Astrocyte (in vitro differentiated cells and primary cell): Measurements from ENCODE around the gene ISG15. TPM values are rescaled to one million over a fixed set of nuclear protein-coding genes. Genes with fewer than 3 reads are reported as not detected.

Source experiments
- DNase-seq: peaks from one replicate; pipeline ENCODE4 v3.0.0-alpha.2; 2010; ENCODE audit warnings: low read depth
- FAIRE-seq: peaks from 2 replicates; lab custom pipeline; 2011; peaks lifted over from hg19 to GRCh38; lab: Jason Lieb, UNC
- H2AFZ ChIP-seq: 2 replicates; pipeline ENCODE4 v1.6.0; 2012; ENCODE audit warnings: low read depth, low read length, inconsistent platforms
- H3K27ac ChIP-seq: 2 replicates; pipeline ENCODE4 v1.5.1; 2011; ENCODE audit warnings: low read depth, low read length, inconsistent platforms
- H3K27me3 ChIP-seq: 2 replicates; pipeline ENCODE4 v1.6.0; 2011; ENCODE audit warnings: low read length, inconsistent platforms; ENCODE audit not compliant: insufficient read depth
- H3K36me3 ChIP-seq: 2 replicates; pipeline ENCODE4 v1.5.1; 2011; ENCODE audit warnings: low read length, inconsistent platforms; ENCODE audit not compliant: insufficient read depth
- H3K4me1 ChIP-seq: 2 replicates; pipeline ENCODE4 v1.5.1; 2011; ENCODE audit warnings: low read length, inconsistent platforms; ENCODE audit not compliant: insufficient read depth
- H3K4me2 ChIP-seq: 2 replicates; pipeline ENCODE4 v1.6.0; 2012; ENCODE audit warnings: low read length, inconsistent platforms
- H3K4me3 ChIP-seq: 2 replicates; pipeline ENCODE4 v1.5.1; 2011; ENCODE audit warnings: low read depth, mild to moderate bottlenecking, low read length, inconsistent platforms; ENCODE audit not compliant: insufficient read depth
- H3K79me2 ChIP-seq: 2 replicates; pipeline ENCODE4 v1.6.0; 2012; ENCODE audit warnings: mild to moderate bottlenecking, low read length, inconsistent platforms; ENCODE audit not compliant: insufficient read depth
- H3K9ac ChIP-seq: 2 replicates; pipeline ENCODE4 v1.6.0; 2012; ENCODE audit warnings: mild to moderate bottlenecking, low read length, inconsistent platforms
- H3K9me3 ChIP-seq: 2 replicates; pipeline ENCODE4 v1.5.1; 2012; ENCODE audit warnings: low read depth, mild to moderate bottlenecking, low read length, inconsistent platforms; ENCODE audit not compliant: insufficient read depth
- H4K20me1 ChIP-seq: 2 replicates; pipeline ENCODE4 v1.6.0; 2012; ENCODE audit warnings: low read length, inconsistent platforms; ENCODE audit not compliant: insufficient read depth
- H3K27ac Mint-ChIP-seq: one replicate; pipeline ENCODE4 v1.8.0; 2021; ENCODE audit warnings: mild to moderate bottlenecking, mixed read lengths; ENCODE audit not compliant: unreplicated experiment
- H3K27me3 Mint-ChIP-seq: one replicate; pipeline ENCODE4 v1.8.0; 2021; ENCODE audit warnings: low read depth, mixed read lengths; ENCODE audit not compliant: unreplicated experiment
- H3K36me3 Mint-ChIP-seq: one replicate; pipeline ENCODE4 v1.8.0; 2021; ENCODE audit warnings: low read depth, mixed read lengths; ENCODE audit not compliant: unreplicated experiment
- H3K4me1 Mint-ChIP-seq: one replicate; pipeline ENCODE4 v1.8.0; 2021; ENCODE audit warnings: low read depth, mixed read lengths; ENCODE audit not compliant: unreplicated experiment
- H3K4me3 Mint-ChIP-seq: one replicate; pipeline ENCODE4 v1.8.0; 2021; ENCODE audit warnings: mild to moderate bottlenecking, moderate library complexity, mixed read lengths; ENCODE audit not compliant: unreplicated experiment
- H3K9me3 Mint-ChIP-seq: one replicate; pipeline ENCODE4 v1.8.0; 2021; ENCODE audit warnings: mild to moderate bottlenecking, mixed read lengths; ENCODE audit not compliant: unreplicated experiment
- EZH2 ChIP-seq: IDR thresholded peaks from 2 replicates; pipeline ENCODE4 v1.6.1; 2012; ENCODE audit warnings: mild to moderate bottlenecking, low read length, inconsistent platforms; ENCODE audit not compliant: insufficient read depth
- total RNA-seq: library from RNA; stranded (reverse); gene quantifications from 2 replicates; pipeline ENCODE4 v1.2.1, GENCODE V29; 2021
- TF ChIP-seq, protein P1 (sequence below): IDR thresholded peaks from 2 replicates; pipeline ENCODE4 v1.5.1; 2011; ENCODE audit warnings: low read depth, mild to moderate bottlenecking, inconsistent platforms, low read length, moderate library complexity; ENCODE audit not compliant: insufficient read depth

The ISG15 gene
- total RNA-seq, 1 donor from 2014 or later = 1,830 TPM

DNA sequence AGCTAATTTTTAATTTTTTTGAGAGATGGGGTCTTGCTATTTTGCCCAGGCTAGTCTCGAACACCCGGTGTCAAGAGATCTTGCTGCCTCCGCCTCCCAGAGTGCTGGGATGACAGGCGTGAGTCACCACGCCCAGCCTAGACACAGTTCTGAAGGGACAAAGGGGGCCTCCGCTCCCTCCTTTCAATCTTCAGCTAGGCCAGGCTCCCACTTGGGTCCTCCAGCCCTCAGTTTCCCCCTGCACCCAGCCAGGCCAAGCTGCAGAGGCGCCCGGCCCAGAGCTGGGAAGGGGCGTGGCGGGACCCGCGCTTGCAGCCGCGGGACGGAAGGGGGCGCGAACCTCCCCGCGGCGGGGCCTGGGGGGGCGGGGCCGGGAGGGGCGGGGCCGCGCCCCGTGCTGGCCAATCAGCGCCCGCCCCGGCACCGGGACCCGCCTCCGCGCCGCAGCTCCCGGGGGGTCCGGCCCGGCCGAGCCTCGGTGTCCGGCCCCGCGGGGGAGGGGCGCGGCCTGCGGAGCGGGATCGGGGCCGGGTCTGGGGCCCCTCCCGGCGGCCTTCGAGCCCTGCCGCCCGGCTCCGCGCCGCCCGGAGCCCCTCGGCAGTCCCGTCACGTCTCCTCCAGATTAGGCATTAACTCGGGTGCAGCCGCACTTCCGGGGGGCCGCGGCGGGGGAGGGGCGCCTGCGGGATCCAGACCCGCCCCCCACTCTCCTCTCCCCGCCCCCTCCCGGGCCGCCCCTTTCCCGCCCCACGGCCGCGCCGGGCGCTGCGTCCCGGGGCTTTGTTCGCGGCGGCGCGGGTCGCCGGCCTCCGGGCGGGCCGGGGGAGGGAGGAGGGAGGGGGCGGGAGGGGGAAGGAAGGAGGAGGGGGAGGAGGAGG is 6.1 kb downstream of the ISG15 start:
- Histone ChIP-seq H2AFZ (peak overlapping the region; percentile 66), H3K9me3 (no peaks in the 10 kb centered on the region), H3K79me2 (peaks cover 36% of the 10 kb centered on the region), H3K27ac (no peak overlapping the region), H3K4me2 (peak overlapping the region; percentile 64), H3K36me3 (no peaks in the 10 kb centered on the region), H3K4me1 (peaks cover 31% of the 10 kb centered on the region), H4K20me1 (peaks cover 25% of the 10 kb centered on the region), H3K27me3 (no peaks in the 10 kb centered on the region), H3K4me3 (no peak overlapping the region), H3K9ac (no peak overlapping the region)
- no peak for TF ChIP-seq EZH2
- TF ChIP-seq, protein P1, sequence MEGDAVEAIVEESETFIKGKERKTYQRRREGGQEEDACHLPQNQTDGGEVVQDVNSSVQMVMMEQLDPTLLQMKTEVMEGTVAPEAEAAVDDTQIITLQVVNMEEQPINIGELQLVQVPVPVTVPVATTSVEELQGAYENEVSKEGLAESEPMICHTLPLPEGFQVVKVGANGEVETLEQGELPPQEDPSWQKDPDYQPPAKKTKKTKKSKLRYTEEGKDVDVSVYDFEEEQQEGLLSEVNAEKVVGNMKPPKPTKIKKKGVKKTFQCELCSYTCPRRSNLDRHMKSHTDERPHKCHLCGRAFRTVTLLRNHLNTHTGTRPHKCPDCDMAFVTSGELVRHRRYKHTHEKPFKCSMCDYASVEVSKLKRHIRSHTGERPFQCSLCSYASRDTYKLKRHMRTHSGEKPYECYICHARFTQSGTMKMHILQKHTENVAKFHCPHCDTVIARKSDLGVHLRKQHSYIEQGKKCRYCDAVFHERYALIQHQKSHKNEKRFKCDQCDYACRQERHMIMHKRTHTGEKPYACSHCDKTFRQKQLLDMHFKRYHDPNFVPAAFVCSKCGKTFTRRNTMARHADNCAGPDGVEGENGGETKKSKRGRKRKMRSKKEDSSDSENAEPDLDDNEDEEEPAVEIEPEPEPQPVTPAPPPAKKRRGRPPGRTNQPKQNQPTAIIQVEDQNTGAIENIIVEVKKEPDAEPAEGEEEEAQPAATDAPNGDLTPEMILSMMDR = no peak
- Mint-ChIP-seq H3K4me1 (peaks cover 20% of the 10 kb centered on the region), H3K27ac (peak overlapping the region; percentile 72), H3K27me3 (no peaks in the 10 kb centered on the region), H3K4me3 (peak overlapping the region; percentile 80), H3K9me3 (no peaks in the 10 kb centered on the region), H3K36me3 (peaks cover 1% of the 10 kb centered on the region)
- FAIRE-seq (no peak), DNase-seq (peak; percentile 47)

DNA sequence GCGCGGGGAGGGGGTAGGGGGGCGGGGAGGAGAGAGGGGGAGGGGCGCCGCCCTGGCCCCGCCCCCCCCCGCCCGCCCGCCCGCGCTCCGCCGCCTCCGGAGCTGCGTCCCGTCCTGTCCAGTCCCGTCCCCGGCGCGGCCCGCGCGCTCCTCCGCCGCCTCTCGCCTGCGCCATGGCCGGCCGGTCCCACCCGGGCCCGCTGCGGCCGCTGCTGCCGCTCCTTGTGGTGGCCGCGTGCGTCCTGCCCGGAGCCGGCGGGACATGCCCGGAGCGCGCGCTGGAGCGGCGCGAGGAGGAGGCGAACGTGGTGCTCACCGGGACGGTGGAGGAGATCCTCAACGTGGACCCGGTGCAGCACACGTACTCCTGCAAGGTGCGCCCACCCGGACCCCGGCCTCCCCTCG is 6.7 kb downstream of the ISG15 start, which contains the start of gene AGRN:
AGRN (plus strand) TSS at position 121 of the 405 bp plus-strand sequence; CDS start at position 174, 53 bp downstream.
- Mint-ChIP-seq H3K4me3 (peak within 1 kb of the TSS; percentile 82), H3K36me3 (no peaks in the 10 kb centered on the region), H3K9me3 (no peaks in the 10 kb centered on the region), H3K27me3 (no peaks in the 10 kb centered on the region), H3K27ac (peak within 1 kb of the TSS; percentile 72), H3K4me1 (peaks cover 20% of the 10 kb centered on the region)
- peak within 1 kb of the TSS; percentile 85 for H3K9ac ChIP-seq
- FAIRE-seq = no peak
- H3K36me3 ChIP-seq = no peaks in the 10 kb centered on the region
- peak within 1 kb of the TSS; percentile 66 for H2AFZ ChIP-seq
- TF ChIP-seq EZH2 = no peak
- TF ChIP-seq, protein P1 = no peak
- DNase-seq = no peak
- H3K27me3 ChIP-seq = no peaks in the 10 kb centered on the region
- H4K20me1 ChIP-seq = peaks cover 30% of the 10 kb centered on the region
- H3K27ac ChIP-seq = peak within 1 kb of the TSS; percentile 86
- peaks cover 37% of the 10 kb centered on the region for H3K4me1 ChIP-seq
- H3K4me3 ChIP-seq = peak within 1 kb of the TSS; percentile 62
- peak within 1 kb of the TSS; percentile 95 for H3K4me2 ChIP-seq
- peaks cover 42% of the 10 kb centered on the region for H3K79me2 ChIP-seq
- no peaks in the 10 kb centered on the region for H3K9me3 ChIP-seq
